OCI-LY7 (cell line): ENCODE measurements around the gene PAGE3. TPM values are rescaled to one million over a fixed set of nuclear protein-coding genes. Genes with fewer than 3 reads are reported as not detected.

ENCODE experiments used
- Bru-seq: library from RNA; stranded (reverse); fragments of 400-500 nt; gene quantifications from one replicate; lab custom pipeline; 2021; lab: Mats Ljungman, UMichigan
- BruChase-seq, 2 experiments: library from RNA; stranded (reverse); fragments of 400-500 nt; gene quantifications; one replicate each; lab custom pipeline; 2021; lab: Mats Ljungman, UMichigan
- BruUV-seq: library from RNA; stranded (reverse); fragments of 400-500 nt; replicated peaks from 2 replicates; lab custom pipeline; 2021; lab: Mats Ljungman, UMichigan
- CTCF ChIA-PET: fragments of 300-600 bp; sonication (Branson Sonifier 250); formaldehyde crosslinking; loops from one replicate; lab custom pipeline; 2022; ENCODE audit warnings: antibody characterized with exemption; ENCODE audit not compliant: unreplicated experiment; lab: Charles Lee
- POLR2A ChIA-PET: fragments of 300-600 bp; sonication (Branson Sonifier 250); formaldehyde crosslinking; loops from one replicate; lab custom pipeline; 2022; ENCODE audit warnings: antibody characterized with exemption; lab: Charles Lee
- DNase-seq: peaks from one replicate; pipeline ENCODE4 v3.0.0-alpha.2; 2015; ENCODE audit warnings: low spot score
- H2AFZ ChIP-seq: fragments of 200-600 bp; sonication (generic), shearing (Covaris generic); 2 replicates; pipeline ENCODE4 v1.6.1; 2014; ENCODE audit warnings: mild to moderate bottlenecking, antibody characterized with exemption, low read length, moderate library complexity
- H3K27ac ChIP-seq: fragments of 200-600 bp; sonication (generic); 2 replicates; pipeline ENCODE4 v1.5.1; 2014; ENCODE audit warnings: mixed run types, low read depth, mild to moderate bottlenecking, moderate library complexity, low read length, inconsistent platforms; ENCODE audit not compliant: poor library complexity, severe bottlenecking
- H3K36me3 ChIP-seq: fragments of 200-600 bp; sonication (generic); 2 replicates; pipeline ENCODE4 v1.6.1; 2014; ENCODE audit warnings: mild to moderate bottlenecking, antibody characterized with exemption, low read length, moderate library complexity, mixed read lengths; ENCODE audit not compliant: insufficient read depth
- H3K4me1 ChIP-seq: fragments of 200-600 bp; sonication (generic); 2 replicates; pipeline ENCODE4 v1.5.1; 2014; ENCODE audit warnings: mild to moderate bottlenecking, low read length; ENCODE audit not compliant: insufficient read depth, poor library complexity, severe bottlenecking
- H3K4me2 ChIP-seq: fragments of 200-600 bp; sonication (generic); 2 replicates; pipeline ENCODE4 v1.6.1; 2014; ENCODE audit warnings: mild to moderate bottlenecking, low read length
- H3K4me3 ChIP-seq: fragments of 200-600 bp; sonication (generic); 2 replicates; pipeline ENCODE4 v1.5.1; 2014; ENCODE audit warnings: mild to moderate bottlenecking, low read depth, low read length; ENCODE audit not compliant: poor library complexity, severe bottlenecking
- H3K79me2 ChIP-seq: fragments of 200-600 bp; sonication (generic); 2 replicates; pipeline ENCODE4 v1.6.1; 2016; ENCODE audit warnings: low read depth, mild to moderate bottlenecking, low read length, moderate library complexity, mixed read lengths; ENCODE audit not compliant: insufficient read depth
- H3K9me2 ChIP-seq: fragments of 200-600 bp; sonication (generic); 2 replicates; pipeline ENCODE4 v1.6.1; 2016; ENCODE audit warnings: mild to moderate bottlenecking, low read length, mixed read lengths; ENCODE audit not compliant: insufficient read depth
- H3K9me3 ChIP-seq: fragments of 200-600 bp; sonication (generic); 2 replicates; pipeline ENCODE4 v1.6.1; 2014; ENCODE audit warnings: mild to moderate bottlenecking, mixed run types, low read length, mixed read lengths
- H4K20me1 ChIP-seq: fragments of 200-600 bp; sonication (generic); 2 replicates; pipeline ENCODE4 v1.6.1; 2014; ENCODE audit warnings: mild to moderate bottlenecking, antibody characterized with exemption, low read length, moderate library complexity, mixed read lengths; ENCODE audit not compliant: insufficient read depth
- CTCF ChIP-seq: fragments of 200-600 bp; sonication (generic); conservative IDR thresholded peaks from 2 replicates; pipeline ENCODE4 v1.5.1; 2014; ENCODE audit warnings: mild to moderate bottlenecking, antibody characterized with exemption, low read length, moderate library complexity, mixed read lengths
- EZH2phosphoT487 ChIP-seq: fragments of 200-600 bp; sonication (generic); IDR thresholded peaks from 2 replicates; pipeline ENCODE4 v1.6.1; 2018; ENCODE audit warnings: low read depth, borderline replicate concordance, mild to moderate bottlenecking, mixed run types, antibody characterized with exemption, low read length, moderate library complexity, mixed read lengths
- intact Hi-C: fragments of 100-400 bp; cut with micrococcal nuclease; formaldehyde crosslinking; loops from one replicate; pipeline ENCODE4 v1.10.0; 2022; ENCODE audit not compliant: unreplicated experiment
- long read RNA-seq: library from polyadenylated mRNA; stranded (forward); transcript quantifications from one replicate; pipeline ENCODE4 v2.0.0, GENCODE V29; 2022
- total RNA-seq, 2 experiments: library from RNA; depleted of rRNA in 1 of 2; stranded (reverse); fragments of >200 nt in 1 of 2; shearing (Covaris generic) in 1 of 2; gene quantifications; 2 replicates each; pipeline ENCODE4 v1.2.3, GENCODE V29; 2014 to 2022

The PAGE3 gene
- total RNA-seq (2014; rRNA removed; shearing (Covaris generic)) (not detected in 2 replicates), total RNA-seq (2022) (not detected in 2 replicates), Bru-seq, nascent RNA (not detected), BruChase-seq, experiment 1, labeled RNA remaining after a 6-hour chase (not detected), BruChase-seq, experiment 2, labeled RNA remaining after a 2-hour chase (not detected)
- long read RNA-seq = 0 reads

GRCh38 chrX:55264816-55265215, at the start of gene PAGE3:
TSS of gene PAGE3 (minus strand) at chrX:55264916. CDS start at chrX:55263903, 1,013 bp downstream.
- Histone ChIP-seq H3K4me3 (no peak within 1 kb of the TSS), H3K36me3 (no peaks in the 10 kb centered on the region), H3K4me2 (no peak within 1 kb of the TSS), H3K9me2 (no peaks in the 10 kb centered on the region), H4K20me1 (no peaks in the 10 kb centered on the region), H3K9me3 (no peaks in the 10 kb centered on the region), H3K79me2 (no peaks in the 10 kb centered on the region), H3K4me1 (no peaks in the 10 kb centered on the region), H2AFZ (no peak within 1 kb of the TSS), H3K27ac (no peak within 1 kb of the TSS)
- TF ChIP-seq CTCF (no peak), EZH2phosphoT487 (no peak)
- POLR2A ChIA-PET = no interaction called here
- BruUV-seq = no TSS peak
- intact Hi-C loops = no loop called here
- CTCF ChIA-PET = no interaction called here
- DNase-seq = no peak

GRCh38 chrX:55312655-55313054, 47.9 kb upstream of the PAGE3 start:
- Histone ChIP-seq H3K36me3 (no peaks in the 10 kb centered on the region), H3K4me1 (no peaks in the 10 kb centered on the region), H3K9me3 (no peaks in the 10 kb centered on the region), H4K20me1 (no peaks in the 10 kb centered on the region), H3K27ac (no peak overlapping the region), H3K4me2 (no peak overlapping the region), H3K9me2 (no peaks in the 10 kb centered on the region), H3K79me2 (no peaks in the 10 kb centered on the region), H2AFZ (no peak overlapping the region), H3K4me3 (no peak overlapping the region)
- TF ChIP-seq CTCF = no peak
- TF ChIP-seq EZH2phosphoT487 = no peak
- ChIA-PET CTCF (no interaction called here), POLR2A (interaction anchor here (1.5 kb wide), 1 partner anchor 44 kb away, joined by 3 read pairs; no protein-coding TSS in a partner anchor)
- intact Hi-C loops = no loop called here
- BruUV-seq = no TSS peak
- no peak for DNase-seq

- no peak overlapping the region for H3K4me2 ChIP-seq
- no peaks in the 10 kb centered on the region for H3K9me3 ChIP-seq
- no peak for DNase-seq
- no peaks in the 10 kb centered on the region for H3K36me3 ChIP-seq
- H3K79me2 ChIP-seq = no peaks in the 10 kb centered on the region
- no peaks in the 10 kb centered on the region for H4K20me1 ChIP-seq
- intact Hi-C loops = no loop called here
- no TSS peak for BruUV-seq
- TF ChIP-seq CTCF = no peak
- TF ChIP-seq EZH2phosphoT487 = no peak
- H3K27ac ChIP-seq = no peak overlapping the region
- ChIA-PET CTCF (no interaction called here), POLR2A (no interaction called here)
- H3K4me1 ChIP-seq = no peaks in the 10 kb centered on the region
- no peak overlapping the region for H3K4me3 ChIP-seq
- no peaks in the 10 kb centered on the region for H3K9me2 ChIP-seq
- no peak overlapping the region for H2AFZ ChIP-seq
Measured at GRCh38 chrX:55290963-55291362, 26.2 kb upstream of the PAGE3 start.
